ENCODE data around the gene LRRC75A.

The LRRC75A gene

DNA sequence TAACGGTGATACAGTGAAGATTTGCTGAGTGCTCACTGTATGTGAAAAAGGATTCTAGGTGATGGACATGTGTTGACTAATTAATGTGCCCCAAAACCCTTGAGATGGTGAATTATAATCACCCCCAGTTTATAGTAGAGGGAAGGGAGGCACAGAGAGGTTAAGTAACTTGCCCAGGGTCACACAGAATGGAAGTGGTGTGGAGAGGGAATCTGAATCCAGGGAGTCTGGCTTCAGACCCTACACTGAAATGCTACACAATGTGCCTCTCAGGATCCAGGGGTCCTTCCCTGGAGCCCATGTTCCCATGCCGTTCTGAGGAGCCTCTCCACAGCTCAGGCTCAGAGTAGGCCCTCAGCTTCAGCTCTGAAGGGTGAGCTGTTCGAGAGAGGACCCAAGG, 65.0 kb downstream of the LRRC75A start:
- no peak overlapping the region for H3K4me3 ChIP-seq (ENCODE audit: low read depth, low read length)
- TF ChIP-seq, protein P1, sequence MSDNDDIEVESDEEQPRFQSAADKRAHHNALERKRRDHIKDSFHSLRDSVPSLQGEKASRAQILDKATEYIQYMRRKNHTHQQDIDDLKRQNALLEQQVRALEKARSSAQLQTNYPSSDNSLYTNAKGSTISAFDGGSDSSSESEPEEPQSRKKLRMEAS (IDR thresholded peaks at IDR 0.05; ENCODE audit: low read depth, low read length): no peak
- TF ChIP-seq POLR2A (IDR thresholded peaks at IDR 0.05; ENCODE audit: extremely low read depth, insufficient read length) (no peak), MYC (IDR thresholded peaks at IDR 0.05; ENCODE audit: low read depth, low read length) (no peak)
- TF ChIP-seq, protein P2, sequence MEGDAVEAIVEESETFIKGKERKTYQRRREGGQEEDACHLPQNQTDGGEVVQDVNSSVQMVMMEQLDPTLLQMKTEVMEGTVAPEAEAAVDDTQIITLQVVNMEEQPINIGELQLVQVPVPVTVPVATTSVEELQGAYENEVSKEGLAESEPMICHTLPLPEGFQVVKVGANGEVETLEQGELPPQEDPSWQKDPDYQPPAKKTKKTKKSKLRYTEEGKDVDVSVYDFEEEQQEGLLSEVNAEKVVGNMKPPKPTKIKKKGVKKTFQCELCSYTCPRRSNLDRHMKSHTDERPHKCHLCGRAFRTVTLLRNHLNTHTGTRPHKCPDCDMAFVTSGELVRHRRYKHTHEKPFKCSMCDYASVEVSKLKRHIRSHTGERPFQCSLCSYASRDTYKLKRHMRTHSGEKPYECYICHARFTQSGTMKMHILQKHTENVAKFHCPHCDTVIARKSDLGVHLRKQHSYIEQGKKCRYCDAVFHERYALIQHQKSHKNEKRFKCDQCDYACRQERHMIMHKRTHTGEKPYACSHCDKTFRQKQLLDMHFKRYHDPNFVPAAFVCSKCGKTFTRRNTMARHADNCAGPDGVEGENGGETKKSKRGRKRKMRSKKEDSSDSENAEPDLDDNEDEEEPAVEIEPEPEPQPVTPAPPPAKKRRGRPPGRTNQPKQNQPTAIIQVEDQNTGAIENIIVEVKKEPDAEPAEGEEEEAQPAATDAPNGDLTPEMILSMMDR (IDR thresholded peaks at IDR 0.05; ENCODE audit: low read depth, low read length): no peak
- DNase-seq (ENCODE audit: low read depth): no peak

DNA sequence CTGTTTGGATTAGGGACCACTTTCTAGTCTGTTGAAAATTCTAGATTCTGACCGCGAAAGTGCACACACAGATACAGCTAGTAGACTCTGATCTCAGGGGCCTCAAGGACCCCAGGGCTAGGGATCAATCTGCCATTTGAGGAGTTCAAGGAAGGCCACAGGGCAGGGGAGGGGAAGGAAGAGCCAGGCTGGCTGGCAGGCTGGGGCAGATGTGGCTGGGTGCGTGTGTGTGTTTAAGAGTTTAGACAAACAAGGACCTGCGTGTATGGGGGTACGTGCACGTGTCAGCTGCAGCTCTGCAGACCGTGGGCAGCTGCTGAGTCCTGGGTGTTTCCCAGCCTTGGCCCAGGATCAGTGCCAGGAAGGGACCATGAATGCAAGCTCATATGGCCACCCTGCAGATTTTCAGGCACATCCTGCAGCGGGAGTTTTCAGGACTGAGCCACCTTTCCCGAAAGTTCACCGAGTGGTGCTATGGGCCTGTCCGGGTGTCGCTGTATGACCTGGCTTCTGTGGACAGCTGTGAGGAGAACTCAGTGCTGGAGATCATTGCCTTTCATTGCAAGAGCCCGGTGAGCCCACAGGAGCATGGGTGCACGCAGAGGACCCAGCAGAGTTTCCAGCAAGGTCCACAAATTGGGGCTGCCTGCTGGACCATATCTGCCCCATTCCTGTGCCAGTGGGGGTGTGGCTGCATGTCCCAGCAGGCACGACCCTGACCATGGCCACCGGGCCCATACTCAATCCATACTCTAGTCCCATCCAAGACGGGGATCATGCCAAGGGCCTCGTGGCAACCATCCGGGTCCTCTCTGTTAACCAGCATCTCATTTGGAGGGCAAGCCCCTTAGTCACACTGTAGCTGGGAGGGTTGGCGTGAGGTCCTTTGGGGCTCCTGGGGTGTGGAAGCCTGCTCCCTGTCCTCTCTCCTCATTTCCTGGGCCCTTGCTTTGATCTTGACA, 66.0 kb downstream of the LRRC75A start:
- no peak for TF ChIP-seq MYC (IDR thresholded peaks at IDR 0.05; ENCODE audit: low read depth, low read length)
- TF ChIP-seq, protein P2 (IDR thresholded peaks at IDR 0.05; ENCODE audit: low read depth, low read length): no peak
- no peak for TF ChIP-seq POLR2A (IDR thresholded peaks at IDR 0.05; ENCODE audit: extremely low read depth, insufficient read length)
- TF ChIP-seq, protein P1 (IDR thresholded peaks at IDR 0.05; ENCODE audit: low read depth, low read length): no peak
- no peak overlapping the region for H3K4me3 ChIP-seq (ENCODE audit: low read depth, low read length)
- no peak for DNase-seq (ENCODE audit: low read depth)

DNA sequence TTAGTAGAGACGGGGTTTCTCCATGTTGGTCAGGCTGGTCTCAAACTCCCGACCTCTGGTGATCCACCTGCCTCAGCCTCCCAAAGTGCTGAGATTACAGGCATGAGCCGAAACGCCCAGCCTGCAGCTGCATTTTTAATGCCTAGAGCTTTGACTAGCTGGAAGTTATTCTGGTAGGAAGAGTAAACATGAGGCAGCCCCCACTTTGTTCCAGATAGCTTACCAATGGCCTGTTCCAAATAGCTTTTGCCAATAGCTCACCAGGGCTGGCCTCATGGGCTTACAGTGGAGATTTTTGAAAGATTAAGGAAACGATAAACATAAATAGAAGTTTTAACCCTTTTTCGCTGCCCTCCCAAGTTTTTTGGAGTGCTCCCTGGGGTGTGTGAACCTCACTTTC, 66.8 kb downstream of the LRRC75A start:
- no peak overlapping the region for H3K4me3 ChIP-seq (ENCODE audit: low read depth, low read length)
- DNase-seq (ENCODE audit: low read depth): no peak
- TF ChIP-seq MYC (IDR thresholded peaks at IDR 0.05; ENCODE audit: low read depth, low read length): no peak
- TF ChIP-seq, protein P1 (IDR thresholded peaks at IDR 0.05; ENCODE audit: low read depth, low read length): no peak
- TF ChIP-seq, protein P2 (IDR thresholded peaks at IDR 0.05; ENCODE audit: low read depth, low read length): no peak
- TF ChIP-seq POLR2A (IDR thresholded peaks at IDR 0.05; ENCODE audit: extremely low read depth, insufficient read length): no peak

DNA sequence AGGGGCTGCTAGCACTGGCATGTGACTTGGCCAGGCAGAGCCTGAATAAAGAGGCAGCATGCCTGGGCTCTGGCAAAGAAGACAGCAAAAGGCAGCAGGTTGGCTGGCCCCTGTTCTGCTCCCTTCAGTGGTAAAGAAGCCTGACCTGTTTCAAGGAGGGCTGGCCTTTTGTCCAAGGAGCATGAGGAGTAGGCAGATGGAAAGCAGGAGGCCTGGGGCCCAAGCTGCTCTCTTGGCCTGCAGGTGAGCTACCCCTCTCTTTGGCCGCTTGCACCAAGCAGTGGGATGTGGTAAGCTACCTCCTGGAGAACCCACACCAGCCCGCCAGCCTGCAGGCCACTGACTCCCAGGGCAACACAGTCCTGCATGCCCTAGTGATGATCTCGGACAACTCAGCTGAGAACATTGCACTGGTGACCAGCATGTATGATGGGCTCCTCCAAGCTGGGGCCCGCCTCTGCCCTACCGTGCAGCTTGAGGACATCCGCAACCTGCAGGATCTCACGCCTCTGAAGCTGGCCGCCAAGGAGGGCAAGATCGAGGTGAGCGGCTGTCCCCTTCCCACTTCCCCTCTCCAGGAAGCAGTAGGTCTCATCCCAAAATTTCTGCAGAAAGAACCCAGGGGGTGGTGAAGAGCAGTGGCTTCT, 68.6 kb downstream of the LRRC75A start:
- DNase-seq (ENCODE audit: low read depth): no peak
- TF ChIP-seq MYC (IDR thresholded peaks at IDR 0.05; ENCODE audit: low read depth, low read length) (no peak), POLR2A (IDR thresholded peaks at IDR 0.05; ENCODE audit: extremely low read depth, insufficient read length) (no peak)
- TF ChIP-seq, protein P1 (IDR thresholded peaks at IDR 0.05; ENCODE audit: low read depth, low read length): no peak
- TF ChIP-seq, protein P2 (IDR thresholded peaks at IDR 0.05; ENCODE audit: low read depth, low read length): no peak

DNA sequence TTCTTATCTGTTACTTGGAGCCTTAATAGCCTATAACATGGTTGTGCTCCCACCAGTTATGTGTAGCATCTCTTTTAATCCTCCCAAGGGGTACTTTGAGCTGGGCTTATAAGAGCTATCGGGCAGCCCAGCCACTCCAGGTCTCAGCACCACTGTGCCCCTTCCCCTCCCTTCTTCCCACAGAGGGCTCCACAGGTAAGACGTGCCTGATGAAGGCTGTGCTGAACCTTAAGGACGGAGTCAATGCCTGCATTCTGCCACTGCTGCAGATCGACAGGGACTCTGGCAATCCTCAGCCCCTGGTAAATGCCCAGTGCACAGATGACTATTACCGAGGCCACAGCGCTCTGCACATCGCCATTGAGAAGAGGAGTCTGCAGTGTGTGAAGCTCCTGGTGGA, 69.6 kb downstream of the LRRC75A start:
- no peak for TF ChIP-seq POLR2A (IDR thresholded peaks at IDR 0.05; ENCODE audit: extremely low read depth, insufficient read length)
- TF ChIP-seq, protein P1 (IDR thresholded peaks at IDR 0.05; ENCODE audit: low read depth, low read length): no peak
- TF ChIP-seq, protein P2 (IDR thresholded peaks at IDR 0.05; ENCODE audit: low read depth, low read length): no peak
- no peak for TF ChIP-seq MYC (IDR thresholded peaks at IDR 0.05; ENCODE audit: low read depth, low read length)
- no peak overlapping the region for H3K4me3 ChIP-seq (ENCODE audit: low read depth, low read length)
- no peak for DNase-seq (ENCODE audit: low read depth)

More for the DNA sequence above, 68.6 kb downstream of the LRRC75A start:
- H3K4me3 ChIP-seq (ENCODE audit: low read depth, low read length): no peak overlapping the region
